ENCODE data around the gene ADGRE1.

Gene ADGRE1

GRCh38 chr19:6952956-6953355 is 65.6 kb downstream of the ADGRE1 start:
- CTCF ChIA-PET = interaction anchor here (1.0 kb wide), 1 partner anchor 150 kb away, joined by 4 read pairs; no protein-coding TSS in a partner anchor
- Histone ChIP-seq H3K4me3 (ENCODE audit: low read depth, low read length) (no peak overlapping the region), H3K9me3 (ENCODE audit: control insufficient read depth, insufficient read depth, low read depth, low read length) (no peaks in the 10 kb centered on the region)

More at GRCh38 chr19:6952956-6953355, 65.6 kb downstream of the ADGRE1 start:
- no peak for TF ChIP-seq ZNF114 (tag by site-specific recombination; IDR thresholded peaks at IDR 0.05)
- no peak for TF ChIP-seq ZNF518A (tag by site-specific recombination; conservative IDR thresholded peaks at IDR 0.05; ENCODE audit: low read depth)
- TF ChIP-seq ZNF513 (tag by site-specific recombination; IDR thresholded peaks at IDR 0.05) = no peak
- no peak for TF ChIP-seq KLF1 (tag by site-specific recombination; IDR thresholded peaks at IDR 0.05)
- TF ChIP-seq PRDM10 (tag by site-specific recombination; IDR thresholded peaks at IDR 0.05) = no peak
- TF ChIP-seq ZNF146 (tag by site-specific recombination; IDR thresholded peaks at IDR 0.05) = no peak
- no peak for TF ChIP-seq ZFP69B (tag by site-specific recombination; IDR thresholded peaks at IDR 0.05)
- no peak for TF ChIP-seq ZNF510 (tag by site-specific recombination; IDR thresholded peaks at IDR 0.05; ENCODE audit: insufficient replicate concordance)
- no peak for TF ChIP-seq ZNF341 (tag by site-specific recombination; IDR thresholded peaks at IDR 0.05; ENCODE audit: low read depth)
- TF ChIP-seq ZNF398 (tag by site-specific recombination; IDR thresholded peaks at IDR 0.05) = no peak
- TF ChIP-seq ZNF433 (tag by site-specific recombination; IDR thresholded peaks at IDR 0.05; ENCODE audit: low read depth) = no peak
- no peak for TF ChIP-seq ZNF362 (tag by site-specific recombination; IDR thresholded peaks at IDR 0.05)
- TF ChIP-seq ZNF600 (tag by site-specific recombination; IDR thresholded peaks at IDR 0.05) = no peak
- TF ChIP-seq ZNF623 (tag by site-specific recombination; IDR thresholded peaks at IDR 0.05) = no peak
- no peak for TF ChIP-seq ZNF10 (tag by site-specific recombination; IDR thresholded peaks at IDR 0.05)
- no peak for TF ChIP-seq ZNF488 (tag by site-specific recombination; IDR thresholded peaks at IDR 0.05)
- TF ChIP-seq KLF16 (tag by site-specific recombination; IDR thresholded peaks at IDR 0.05) = no peak
- TF ChIP-seq ZBTB6 (tag by site-specific recombination; IDR thresholded peaks at IDR 0.05) = no peak
- H3K36me3 ChIP-seq (ENCODE audit: control insufficient read depth in 2 of 2, insufficient read depth in 1 of 2, low read length in 2 of 2) = no peaks in the 10 kb centered on the region
- POLR2A ChIA-PET = no interaction called here
- H3K27ac ChIP-seq (ENCODE audit: extremely low read depth, low read depth, low read length) = no peak overlapping the region
- no peaks in the 10 kb centered on the region for H3K4me1 ChIP-seq (ENCODE audit: control insufficient read depth, insufficient read depth, low read length)
